Uterus (tissue), 4 donors: ENCODE data around the gene RASA3. TPM values are rescaled to one million over a fixed set of nuclear protein-coding genes. Genes with fewer than 3 reads are reported as not detected.
"Not testable (repeated sequence)": the region's sequence is repeated elsewhere in the genome, so short reads cannot be mapped to it uniquely, and the experiment has no call there.

Experiments
- DNase-seq, 2 donors: peaks; one replicate each; pipeline ENCODE4 v3.0.0-alpha.2; 2019 to 2020
- H3K27ac ChIP-seq, 2 donors: fragments of 200-600 bp; sonication (generic); 1 replicate in 1 of 2; 2 replicates in 1 of 2; pipeline ENCODE4 v1.5.1; 2016 to 2018
- H3K27me3 ChIP-seq, 2 donors: fragments of 200-600 bp; sonication (generic); one replicate each; pipeline ENCODE4 v1.5.1; 2018 to 2019; ENCODE audit warnings: control low read depth in 1 of 2
- H3K36me3 ChIP-seq, 2 donors: fragments of 200-600 bp; sonication (generic); one replicate each; pipeline ENCODE4 v1.5.1; 2019; ENCODE audit warnings: control low read depth in 1 of 2
- H3K4me1 ChIP-seq, 2 donors: fragments of 200-600 bp; sonication (generic); one replicate each; pipeline ENCODE4 v1.5.1; 2018 to 2019; ENCODE audit warnings: control low read depth in 1 of 2
- H3K4me3 ChIP-seq, 2 donors: fragments of 200-600 bp; sonication (generic); 1 replicate in 1 of 2; 2 replicates in 1 of 2; pipeline ENCODE4 v1.5.1; 2018 to 2019; ENCODE audit warnings: mild to moderate bottlenecking in 1 of 2
- H3K9me3 ChIP-seq, 2 donors: fragments of 200-600 bp; sonication (generic); one replicate each; pipeline ENCODE4 v1.5.1; 2019; ENCODE audit warnings: control low read depth in 1 of 2
- CTCF ChIP-seq, 4 experiments: fragments of 200-600 bp in 2 of 4; fragments of 450-650 bp in 2 of 4; sonication (generic) in 2 of 4; IDR thresholded peaks; one replicate each; pipeline ENCODE4 v1.5.1; 2016 to 2019; ENCODE audit warnings: antibody characterized with exemption in 4 of 4, mild to moderate bottlenecking in 2 of 4, moderate library complexity in 1 of 4
- POLR2A ChIP-seq, 2 donors: fragments of 450-650 bp; IDR thresholded peaks; one replicate each; pipeline ENCODE4 v1.6.1; 2016; ENCODE audit warnings: antibody characterized with exemption in 2 of 2, mild to moderate bottlenecking in 1 of 2, moderate library complexity in 1 of 2
- intact Hi-C: fragments of 100-400 bp; cut with DNase I; formaldehyde crosslinking; loops from one replicate; pipeline ENCODE4 v1.15.1; 2023; ENCODE audit warnings: low total_unique reads
- total RNA-seq, 4 donors: library from RNA; depleted of rRNA in 3 of 4; stranded (reverse); fragments of >200 nt in 3 of 4; gene quantifications; one replicate each; pipeline versions ENCODE4 v1.1.0 to v1.2.4, GENCODE V29; 2014 to 2023
- donor health status: DM: yes; HTN: yes; CAD: no.

The RASA3 gene
- total RNA-seq, 4 donors from 2014 or later, result 8.5 to 31.6 (median 17.2) TPM

DNA sequence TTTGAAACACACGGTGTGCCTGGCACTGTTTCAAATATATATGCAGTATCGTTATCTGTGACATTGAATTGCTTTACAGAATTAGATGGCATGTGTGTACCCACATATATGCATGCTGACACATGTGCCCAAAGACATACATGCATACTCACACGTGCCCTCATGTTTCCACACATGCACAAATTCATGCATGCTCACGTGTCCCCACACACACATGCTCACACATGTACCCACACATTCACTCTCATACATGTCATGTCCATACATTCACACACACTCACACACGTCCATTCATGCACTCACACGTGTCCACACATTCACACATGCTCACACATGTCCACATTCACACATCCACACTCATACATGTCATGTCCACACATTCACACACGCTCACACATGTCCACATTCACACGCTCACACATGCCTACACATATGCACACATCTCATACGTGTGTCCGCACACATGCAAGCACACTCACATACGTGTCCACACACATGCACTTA is 140.7 kb downstream of the RASA3 start:
- Histone ChIP-seq H3K27me3 (no peaks in the 10 kb centered on the region), H3K27ac (no peak overlapping the region), H3K4me1 (no peaks in the 10 kb centered on the region), H3K36me3 (no peaks in the 10 kb centered on the region), H3K9me3 (no peaks in the 10 kb centered on the region), H3K4me3 (no peak overlapping the region)
- no peak for DNase-seq
- no peak for TF ChIP-seq CTCF (IDR thresholded peaks at IDR 0.05)
- TF ChIP-seq POLR2A (IDR thresholded peaks at IDR 0.05), result no peak
- intact Hi-C loops, result no loop called here

GRCh38 chr13:113991191-113991669 is 141.2 kb downstream of the RASA3 start:
- Histone ChIP-seq H3K27me3 (no peaks in the 10 kb centered on the region), H3K36me3 (no peaks in the 10 kb centered on the region), H3K4me3 (no peak overlapping the region), H3K9me3 (no peaks in the 10 kb centered on the region), H3K27ac (no peak overlapping the region), H3K4me1 (no peaks in the 10 kb centered on the region)
- TF ChIP-seq CTCF (IDR thresholded peaks at IDR 0.05) (no peak), POLR2A (IDR thresholded peaks at IDR 0.05) (no peak)
- no peak for DNase-seq
- intact Hi-C loops, result no loop called here

GRCh38 chr13:113990321-113990837 is 142.0 kb downstream of the RASA3 start:
- intact Hi-C loops, result no loop called here
- no peak for TF ChIP-seq POLR2A (IDR thresholded peaks at IDR 0.05)
- no peak for TF ChIP-seq CTCF (IDR thresholded peaks at IDR 0.05)
- Histone ChIP-seq H3K27me3 (no peaks in the 10 kb centered on the region), H3K4me1 (no peaks in the 10 kb centered on the region), H3K4me3 (no peak overlapping the region), H3K9me3 (no peaks in the 10 kb centered on the region), H3K36me3 (no peaks in the 10 kb centered on the region), H3K27ac (no peak overlapping the region)
- DNase-seq, result peak in 1 of 2 donors; percentile 7

- Histone ChIP-seq H3K9me3 (no peaks in the 10 kb centered on the region), H3K4me3 (no peak overlapping the region), H3K4me1 (no peaks in the 10 kb centered on the region), H3K36me3 (no peaks in the 10 kb centered on the region), H3K27me3 (no peaks in the 10 kb centered on the region), H3K27ac (no peak overlapping the region)
- TF ChIP-seq POLR2A (IDR thresholded peaks at IDR 0.05) (no peak), CTCF (IDR thresholded peaks at IDR 0.05) (no peak)
- no peak for DNase-seq
- intact Hi-C loops, result no loop called here
These were observed 142.7 kb downstream of the RASA3 start for GRCh38 chr13:113989585-113990300.

GRCh38 chr13:113988859-113989258 is 143.6 kb downstream of the RASA3 start:
- DNase-seq, H3K36me3 ChIP-seq, intact Hi-C loops, H3K9me3 ChIP-seq, H3K4me3 ChIP-seq, H3K4me1 ChIP-seq, H3K27me3 ChIP-seq, H3K27ac ChIP-seq: not testable (repeated sequence)
